Osteocyte (in vitro differentiated cells): ENCODE data around the gene GABBR1. TPM values are rescaled to one million over a fixed set of nuclear protein-coding genes. Genes with fewer than 3 reads are reported as not detected.

ENCODE experiments used
- DNase-seq: peaks from one replicate; pipeline ENCODE4 v3.0.0; 2021; ENCODE audit warnings: mixed read lengths; ENCODE audit not compliant: unreplicated experiment; ENCODE audit errors: extremely low spot score
- H3K27ac Mint-ChIP-seq: one replicate; pipeline ENCODE4 v1.8.0; 2021; ENCODE audit warnings: mild to moderate bottlenecking, mixed read lengths; ENCODE audit not compliant: unreplicated experiment
- H3K27me3 Mint-ChIP-seq: one replicate; pipeline ENCODE4 v1.8.0; 2021; ENCODE audit warnings: mixed read lengths; ENCODE audit not compliant: unreplicated experiment
- H3K36me3 Mint-ChIP-seq: one replicate; pipeline ENCODE4 v1.8.0; 2021; ENCODE audit warnings: mixed read lengths; ENCODE audit not compliant: unreplicated experiment
- H3K4me1 Mint-ChIP-seq: one replicate; pipeline ENCODE4 v1.8.0; 2021; ENCODE audit warnings: mixed read lengths; ENCODE audit not compliant: unreplicated experiment
- H3K4me3 Mint-ChIP-seq: one replicate; pipeline ENCODE4 v1.8.0; 2021; ENCODE audit warnings: mild to moderate bottlenecking, moderate library complexity, mixed read lengths; ENCODE audit not compliant: unreplicated experiment
- H3K9me3 Mint-ChIP-seq: one replicate; pipeline ENCODE4 v1.8.0; 2021; ENCODE audit warnings: mixed read lengths; ENCODE audit not compliant: unreplicated experiment
- CTCF ChIP-seq: fragments of 200-600 bp; sonication (generic); IDR thresholded peaks from 2 replicates; pipeline ENCODE4 v1.5.0; 2021; ENCODE audit warnings: antibody characterized with exemption, mild to moderate bottlenecking, moderate library complexity
- total RNA-seq: library from RNA; stranded (reverse); gene quantifications from 2 replicates; pipeline ENCODE4 v1.2.1, GENCODE V29; 2021

The GABBR1 gene
- total RNA-seq, 1 donor from 2014 or later: 93.6 TPM

- DNase-seq: no peak
- H3K27me3 Mint-ChIP-seq: peaks cover 6% of the 10 kb centered on the region
- no peak overlapping the region for H3K27ac Mint-ChIP-seq
- no peaks in the 10 kb centered on the region for H3K4me1 Mint-ChIP-seq
- no peak overlapping the region for H3K4me3 Mint-ChIP-seq
- no peak for TF ChIP-seq CTCF
- H3K9me3 Mint-ChIP-seq: peaks cover 4% of the 10 kb centered on the region
- no peaks in the 10 kb centered on the region for H3K36me3 Mint-ChIP-seq
Measured at GRCh38 chr6:29525311-29525639, 107.7 kb downstream of the GABBR1 start.

GRCh38 chr6:29524444-29525310 is 108.3 kb downstream of the GABBR1 start:
- no peak for TF ChIP-seq CTCF
- Mint-ChIP-seq H3K4me1 (no peaks in the 10 kb centered on the region), H3K36me3 (no peaks in the 10 kb centered on the region), H3K4me3 (no peak overlapping the region), H3K27ac (no peak overlapping the region), H3K27me3 (peaks cover 6% of the 10 kb centered on the region), H3K9me3 (peaks cover 4% of the 10 kb centered on the region)
- DNase-seq: peak; percentile 40

GRCh38 chr6:29524044-29524443 is 108.9 kb downstream of the GABBR1 start:
- no peaks in the 10 kb centered on the region for H3K4me1 Mint-ChIP-seq
- peaks cover 4% of the 10 kb centered on the region for H3K9me3 Mint-ChIP-seq
- H3K27me3 Mint-ChIP-seq: peaks cover 6% of the 10 kb centered on the region
- no peak for DNase-seq
- no peak overlapping the region for H3K4me3 Mint-ChIP-seq
- H3K36me3 Mint-ChIP-seq: no peaks in the 10 kb centered on the region
- no peak overlapping the region for H3K27ac Mint-ChIP-seq
- no peak for TF ChIP-seq CTCF

GRCh38 chr6:29522227-29522626 is 110.8 kb downstream of the GABBR1 start:
- Mint-ChIP-seq H3K27ac (no peak overlapping the region), H3K4me1 (no peaks in the 10 kb centered on the region), H3K9me3 (peaks cover 4% of the 10 kb centered on the region), H3K36me3 (no peaks in the 10 kb centered on the region), H3K27me3 (peaks cover 6% of the 10 kb centered on the region), H3K4me3 (no peak overlapping the region)
- no peak for TF ChIP-seq CTCF
- DNase-seq: no peak

GRCh38 chr6:29521006-29521680 is 111.8 kb downstream of the GABBR1 start:
- no peak for TF ChIP-seq CTCF
- no peak overlapping the region for H3K27ac Mint-ChIP-seq
- DNase-seq: peak; percentile 68
- H3K4me3 Mint-ChIP-seq: no peak overlapping the region
- H3K36me3 Mint-ChIP-seq: no peaks in the 10 kb centered on the region
- no peaks in the 10 kb centered on the region for H3K4me1 Mint-ChIP-seq
- H3K9me3 Mint-ChIP-seq: peaks cover 9% of the 10 kb centered on the region
- H3K27me3 Mint-ChIP-seq: peaks cover 6% of the 10 kb centered on the region
